Right cardiac atrium (tissue), 5 donors: ENCODE results near the gene DSC3. TPM values are rescaled to one million over a fixed set of nuclear protein-coding genes. Genes with fewer than 3 reads are reported as not detected.

Source experiments
- ATAC-seq, 2 donors: fragments of 200-7000 bp; cut with Tn5 transposase; one replicate each; pipeline versions ENCODE4 v1.8.0 to v1.9.1; 2020; ENCODE audit warnings: moderate library complexity in 2 of 2, mild to moderate bottlenecking in 1 of 2
- DNase-seq, 3 donors: peaks; one replicate each; pipeline ENCODE4 v3.0.0-alpha.2; 2020
- H3K27ac ChIP-seq: one replicate; pipeline ENCODE4 v1.5.1; 2013; ENCODE audit warnings: mild to moderate bottlenecking, low read length, control low read depth, moderate library complexity
- H3K27me3 ChIP-seq: one replicate; pipeline ENCODE4 v1.6.1; 2013; ENCODE audit not compliant: control insufficient read depth, insufficient read depth
- H3K4me1 ChIP-seq: one replicate; pipeline ENCODE4 v1.6.1; 2013; ENCODE audit warnings: low read length; ENCODE audit not compliant: control insufficient read depth, insufficient read depth
- H3K4me3 ChIP-seq: one replicate; pipeline ENCODE4 v1.5.1; 2013; ENCODE audit warnings: low read length, control low read depth
- H3K9me3 ChIP-seq: one replicate; pipeline ENCODE4 v1.6.1; 2013; ENCODE audit warnings: low read length; ENCODE audit not compliant: control insufficient read depth
- WGBS: extraction: QIAGEN DNeasy Blood & Tissue Kit; methylation state at CpG from one replicate; pipeline ENCODE4 v1.1.7; 2013; 5-methylcytosine and 5-hydroxymethylcytosine counted together
- intact Hi-C, 4 donors: fragments of 100-400 bp; cut with DNase I; formaldehyde crosslinking; loops; one replicate each; pipeline versions ENCODE4 v1.11.0 to v1.14.0; 2022 to 2023
- long read RNA-seq, 4 donors: library from polyadenylated mRNA; unstranded; transcript quantifications; one replicate each; pipeline ENCODE4 v2.0.0, GENCODE V29; 2020 to 2021
- polyA plus RNA-seq: library from polyadenylated mRNA; stranded (reverse); fragments of 200-250 nt; gene quantifications from one replicate; pipeline ENCODE4 v1.2.3, GENCODE V29; 2013
- total RNA-seq, 4 donors: library from RNA; stranded (reverse); fragmentation: NEBNext Ultra II Directional; extraction: Animal tissue kit (Norgen Biotek cat#: 25700); gene quantifications; one replicate each; pipeline ENCODE4 v1.2.1, GENCODE V29; 2021
- donor health status: healthy with polysubstance abuse.
- donor health status: DM: no; HTN: yes; CAD: no.
- donor health status: DM: no; HTN: no; CAD: no.
- donor health status: DM: no; HTN: yes; CAD: no; lungs with severe emphysema.
- donor health status: DM: yes; HTN: yes; CAD: no.

Gene DSC3
- total RNA-seq = under 1 TPM; 0.03 to 0.18 (median 0.11) TPM
- polyA plus RNA-seq = 0.16 TPM
- long read RNA-seq, donor 1 = 0 reads
- long read RNA-seq, donor 2 = 0 reads
- long read RNA-seq, donor 3 = 0 reads
- long read RNA-seq, donor 4 = 0 reads

GRCh38 chr18:31042406-31043181 lies at the start of gene DSC3:
Gene DSC3, minus strand, starts transcription at chr18:31042742. Its CDS starts 82 bp downstream, at chr18:31042660.
- DNase-seq = peak; percentile 13 to 53 (median 52)
- H3K4me3 ChIP-seq = peak within 1 kb of the TSS; percentile 38
- no peaks in the 10 kb centered on the region for H3K4me1 ChIP-seq

GRCh38 chr18:31091350-31091749 lies 48.8 kb upstream of the DSC3 start:
- Histone ChIP-seq H3K9me3 (no peaks in the 10 kb centered on the region), H3K4me3 (no peak overlapping the region), H3K27ac (no peak overlapping the region), H3K4me1 (no peaks in the 10 kb centered on the region), H3K27me3 (no peaks in the 10 kb centered on the region)
- WGBS = 31% methylated on average over 1 of the region's 1 CpG
- intact Hi-C loops = loop anchor here in 1 of 4 donors (10.0 kb wide), 1 partner anchor 423 kb away; no protein-coding TSS in a partner anchor
- peak; percentile 50 to 68 for ATAC-seq
- DNase-seq = no peak

More at GRCh38 chr18:31042406-31043181, at the start of gene DSC3:
- intact Hi-C loops = no loop called here
- 2% methylated on average over 73 of the region's 73 CpGs for WGBS
- Histone ChIP-seq H3K27me3 (no peaks in the 10 kb centered on the region), H3K9me3 (no peaks in the 10 kb centered on the region), H3K27ac (no peak within 1 kb of the TSS)
- ATAC-seq = peak; percentile 59 to 74

DNA sequence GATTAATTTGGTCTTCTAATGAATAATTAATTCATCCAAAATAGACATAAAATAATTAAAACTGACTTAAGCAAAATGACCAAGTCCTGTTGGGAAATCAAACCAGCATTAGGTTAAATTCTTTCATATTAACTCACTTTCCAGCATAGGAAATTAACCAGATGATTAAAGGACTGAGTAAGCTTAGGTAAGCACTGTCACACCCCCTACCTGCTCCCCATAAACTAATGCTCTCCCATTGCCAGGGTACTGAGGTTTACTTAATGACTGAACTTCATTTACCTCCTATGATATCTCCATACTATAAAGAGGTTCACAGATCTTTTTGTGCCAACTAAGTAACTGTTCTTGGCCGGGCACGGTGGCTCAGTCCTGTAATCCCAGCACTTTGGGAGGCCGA lies 46.0 kb upstream of the DSC3 start:
- no peak for DNase-seq
- no peak for ATAC-seq
- intact Hi-C loops = no loop called here
- Histone ChIP-seq H3K27me3 (no peaks in the 10 kb centered on the region), H3K9me3 (no peaks in the 10 kb centered on the region), H3K4me1 (no peaks in the 10 kb centered on the region), H3K4me3 (no peak overlapping the region), H3K27ac (no peak overlapping the region)
- 82% methylated on average over 3 of the region's 3 CpGs for WGBS

DNA sequence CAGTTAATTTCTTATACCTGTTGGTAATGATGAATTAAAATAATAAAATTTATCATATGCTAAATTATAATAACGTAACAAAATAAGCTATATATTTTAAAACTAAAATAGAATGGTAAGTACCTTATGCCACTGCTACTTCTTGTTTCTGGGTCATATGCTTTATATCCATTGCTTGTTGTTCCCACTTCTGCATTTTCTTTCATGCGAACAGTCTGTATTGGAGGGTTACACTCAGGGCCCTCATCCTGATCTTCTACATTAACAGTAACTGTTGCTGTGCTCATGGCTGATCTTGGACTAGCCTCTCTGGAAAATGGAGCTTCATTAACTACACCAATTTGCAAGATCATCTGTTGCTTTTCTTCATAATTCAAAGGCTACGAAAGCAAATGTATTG lies 37.4 kb upstream of the DSC3 start:
- no peak for DNase-seq
- 92% methylated on average over 3 of the region's 3 CpGs for WGBS
- intact Hi-C loops = no loop called here

DNA sequence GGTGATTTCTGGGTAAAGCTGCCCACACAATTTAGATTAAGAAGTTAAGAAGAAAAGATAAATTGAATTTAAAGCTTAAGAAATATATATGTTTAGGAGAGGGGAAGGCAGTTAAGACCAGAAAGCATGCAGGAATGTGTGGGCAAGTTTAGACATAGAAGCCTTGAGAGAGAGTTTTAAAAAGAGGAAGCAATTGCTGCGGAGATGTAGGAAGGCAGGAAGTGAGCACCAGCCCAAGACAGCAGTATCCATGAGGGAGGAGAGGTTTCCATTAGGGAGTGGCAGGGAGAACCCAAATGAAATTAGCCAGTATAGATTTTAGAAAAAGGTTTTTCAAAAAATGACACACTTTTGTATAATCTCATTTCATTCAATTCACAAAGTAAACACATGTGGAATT lies 35.3 kb upstream of the DSC3 start:
- Histone ChIP-seq H3K4me1 (no peaks in the 10 kb centered on the region), H3K27ac (no peak overlapping the region), H3K27me3 (no peaks in the 10 kb centered on the region), H3K4me3 (no peak overlapping the region), H3K9me3 (no peaks in the 10 kb centered on the region)
- intact Hi-C loops = no loop called here
- WGBS = 59% methylated on average over 1 of the region's 1 CpG
- no peak for DNase-seq
- ATAC-seq = no peak

More for the DNA sequence above, 37.4 kb upstream of the DSC3 start:
- H3K27me3 ChIP-seq = no peaks in the 10 kb centered on the region
- no peaks in the 10 kb centered on the region for H3K9me3 ChIP-seq
- no peak overlapping the region for H3K4me3 ChIP-seq
- no peak for ATAC-seq
- H3K27ac ChIP-seq = no peak overlapping the region
- no peaks in the 10 kb centered on the region for H3K4me1 ChIP-seq

GRCh38 chr18:31072175-31072574 lies 29.6 kb upstream of the DSC3 start:
- intact Hi-C loops = no loop called here
- 86% methylated on average over 4 of the region's 4 CpGs for WGBS

GRCh38 chr18:31070206-31070605 lies 27.7 kb upstream of the DSC3 start:
- ATAC-seq (no peak), DNase-seq (no peak)
- Histone ChIP-seq H3K9me3 (no peaks in the 10 kb centered on the region), H3K4me1 (no peaks in the 10 kb centered on the region), H3K4me3 (no peak overlapping the region), H3K27ac (no peak overlapping the region), H3K27me3 (no peaks in the 10 kb centered on the region)
- 73% methylated on average over 3 of the region's 3 CpGs for WGBS
- intact Hi-C loops = no loop called here

More at GRCh38 chr18:31072175-31072574, 29.6 kb upstream of the DSC3 start:
- Histone ChIP-seq H3K27ac (no peak overlapping the region), H3K9me3 (no peaks in the 10 kb centered on the region), H3K4me3 (no peak overlapping the region), H3K4me1 (no peaks in the 10 kb centered on the region), H3K27me3 (no peaks in the 10 kb centered on the region)
- ATAC-seq = no peak
- DNase-seq = no peak

- Histone ChIP-seq H3K4me3 (no peak overlapping the region), H3K9me3 (no peaks in the 10 kb centered on the region), H3K27ac (no peak overlapping the region), H3K4me1 (no peaks in the 10 kb centered on the region), H3K27me3 (no peaks in the 10 kb centered on the region)
- intact Hi-C loops = no loop called here
- no peak for ATAC-seq
- WGBS = 99% methylated on average over 1 of the region's 1 CpG
- DNase-seq = no peak
Observed at GRCh38 chr18:31066266-31066665, 23.7 kb upstream of the DSC3 start.

- Histone ChIP-seq H3K27me3 (no peaks in the 10 kb centered on the region), H3K4me1 (no peaks in the 10 kb centered on the region), H3K4me3 (no peak overlapping the region), H3K27ac (no peak overlapping the region), H3K9me3 (no peaks in the 10 kb centered on the region)
- 76% methylated on average over 6 of the region's 6 CpGs for WGBS
- ATAC-seq (no peak), DNase-seq (no peak)
- intact Hi-C loops = no loop called here
Observed at GRCh38 chr18:31065036-31065773, 22.7 kb upstream of the DSC3 start.

- Histone ChIP-seq H3K9me3 (no peaks in the 10 kb centered on the region), H3K27me3 (no peaks in the 10 kb centered on the region), H3K4me1 (no peaks in the 10 kb centered on the region), H3K4me3 (no peak overlapping the region), H3K27ac (no peak overlapping the region)
- intact Hi-C loops = no loop called here
- no peak for ATAC-seq
- WGBS = 62% methylated on average over 1 of the region's 1 CpG
- no peak for DNase-seq
Observed at GRCh38 chr18:31064130-31064529, 21.6 kb upstream of the DSC3 start.

GRCh38 chr18:31061945-31062344 lies 19.4 kb upstream of the DSC3 start:
- no peak overlapping the region for H3K4me3 ChIP-seq
- WGBS = 39% methylated on average over 4 of the region's 4 CpGs
- H3K27me3 ChIP-seq = no peaks in the 10 kb centered on the region
- no peak for DNase-seq
- H3K9me3 ChIP-seq = no peaks in the 10 kb centered on the region
- no peak overlapping the region for H3K27ac ChIP-seq
- intact Hi-C loops = no loop called here
- no peaks in the 10 kb centered on the region for H3K4me1 ChIP-seq
- ATAC-seq = no peak
